Right ventricle myocardium inferior (tissue), 1 donor: ENCODE measurements around the gene COA8. TPM values are rescaled to one million over a fixed set of nuclear protein-coding genes. Genes with fewer than 3 reads are reported as not detected.
"Not testable (repeated sequence)": the region's sequence is repeated elsewhere in the genome, so short reads cannot be mapped to it uniquely, and the experiment has no call there.

ENCODE experiments used
- ATAC-seq: fragments of 200-7000 bp; cut with Tn5 transposase; one replicate; pipeline ENCODE4 v1.9.1; 2020; ENCODE audit warnings: mild to moderate bottlenecking, moderate library complexity
- DNase-seq: peaks from one replicate; pipeline ENCODE4 v3.0.0; 2021; ENCODE audit errors: missing footprints
- intact Hi-C: fragments of 100-400 bp; cut with DNase I; formaldehyde crosslinking; loops from one replicate; pipeline ENCODE4 v1.11.0; 2022
- total RNA-seq: library from RNA; stranded (reverse); fragmentation: NEBNext Ultra II Directional; extraction: Animal tissue kit (Norgen Biotek cat#: 25700); gene quantifications from one replicate; pipeline ENCODE4 v1.2.1, GENCODE V29; 2021
- donor health status: DM: no; HTN: yes; CAD: no; lungs with severe emphysema.

COA8 gene
- total RNA-seq, 1 donor from 2014 or later: 49.3 TPM

DNA sequence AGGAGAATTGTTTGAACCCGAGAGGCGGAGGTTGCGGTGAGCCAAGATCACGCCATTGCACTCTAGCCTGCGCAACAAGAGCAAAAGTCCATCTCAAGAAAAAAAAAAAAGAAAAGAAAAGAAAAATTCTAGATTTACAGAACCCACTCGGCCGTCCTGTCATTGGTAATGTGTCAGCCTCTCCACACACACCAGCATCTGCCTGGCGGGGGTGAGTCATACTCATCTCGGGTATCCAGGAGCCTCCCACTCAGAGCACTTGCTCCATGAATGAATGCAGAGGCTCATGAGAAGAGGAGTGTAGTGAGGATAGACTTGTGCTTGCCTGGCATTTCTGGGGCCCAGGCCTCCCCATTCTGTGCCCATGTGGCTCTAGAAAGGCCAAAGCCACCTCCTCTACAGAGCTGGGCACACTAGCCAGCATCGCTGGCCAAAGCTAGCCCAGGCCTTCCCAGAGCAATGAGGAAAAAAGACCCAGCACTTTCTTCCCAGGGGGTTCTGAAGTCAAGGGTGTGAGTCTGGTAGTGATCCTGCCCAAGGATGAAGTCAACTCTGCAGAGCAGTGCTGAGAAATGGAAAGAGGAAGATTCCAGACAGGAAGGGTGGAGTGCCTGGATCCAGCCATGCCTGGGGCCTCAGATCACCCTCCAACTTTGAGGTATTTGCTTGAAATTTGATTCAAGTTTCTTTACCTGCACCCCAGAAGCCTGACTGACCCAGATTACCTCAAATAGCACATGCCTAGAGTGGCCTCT is 35.0 kb downstream of the COA8 start:
- DNase-seq: no peak
- intact Hi-C loops: no loop called here
- peak; percentile 78 for ATAC-seq

DNA sequence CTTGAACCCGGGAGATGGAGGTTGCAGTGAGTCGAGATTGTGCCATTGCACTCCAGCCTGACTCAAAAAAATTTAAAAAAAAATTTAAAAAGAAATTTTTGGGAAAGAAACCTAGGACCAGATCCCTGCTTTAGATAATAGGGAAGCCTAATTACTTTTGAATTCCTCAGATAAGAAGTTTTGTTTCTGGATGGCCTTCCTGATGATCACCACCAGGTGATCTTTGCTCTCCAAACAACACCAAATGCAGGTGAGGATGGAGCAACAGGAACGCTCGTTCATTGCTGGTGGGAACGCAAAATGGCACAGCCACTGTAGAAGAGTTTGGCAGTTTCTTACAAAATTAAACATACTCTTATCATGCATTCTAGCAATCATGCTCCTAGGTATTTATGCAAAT is 37.7 kb downstream of the COA8 start:
- no peak for DNase-seq
- intact Hi-C loops: no loop called here
- ATAC-seq: no peak

DNA sequence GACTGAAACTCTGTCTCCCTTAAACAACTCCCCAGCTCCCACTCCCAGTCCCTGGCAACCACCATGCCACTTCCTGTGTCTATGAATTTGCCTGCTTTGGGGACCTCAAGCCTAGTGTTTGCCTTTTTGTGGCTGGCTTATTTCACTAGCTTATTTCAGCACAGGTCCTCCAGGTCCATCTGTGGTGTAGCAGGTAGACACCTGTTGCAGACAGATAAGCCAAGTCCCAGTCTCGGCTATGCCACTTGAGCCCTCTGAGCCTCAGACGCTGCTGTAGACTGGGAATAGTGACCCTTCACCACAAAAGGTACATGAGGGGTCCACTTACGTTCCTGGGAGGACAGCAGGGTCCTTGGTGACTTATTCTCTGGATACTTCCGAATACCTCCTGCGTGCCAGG is 41.9 kb downstream of the COA8 start:
- ATAC-seq (no peak), DNase-seq (no peak)
- intact Hi-C loops: no loop called here

DNA sequence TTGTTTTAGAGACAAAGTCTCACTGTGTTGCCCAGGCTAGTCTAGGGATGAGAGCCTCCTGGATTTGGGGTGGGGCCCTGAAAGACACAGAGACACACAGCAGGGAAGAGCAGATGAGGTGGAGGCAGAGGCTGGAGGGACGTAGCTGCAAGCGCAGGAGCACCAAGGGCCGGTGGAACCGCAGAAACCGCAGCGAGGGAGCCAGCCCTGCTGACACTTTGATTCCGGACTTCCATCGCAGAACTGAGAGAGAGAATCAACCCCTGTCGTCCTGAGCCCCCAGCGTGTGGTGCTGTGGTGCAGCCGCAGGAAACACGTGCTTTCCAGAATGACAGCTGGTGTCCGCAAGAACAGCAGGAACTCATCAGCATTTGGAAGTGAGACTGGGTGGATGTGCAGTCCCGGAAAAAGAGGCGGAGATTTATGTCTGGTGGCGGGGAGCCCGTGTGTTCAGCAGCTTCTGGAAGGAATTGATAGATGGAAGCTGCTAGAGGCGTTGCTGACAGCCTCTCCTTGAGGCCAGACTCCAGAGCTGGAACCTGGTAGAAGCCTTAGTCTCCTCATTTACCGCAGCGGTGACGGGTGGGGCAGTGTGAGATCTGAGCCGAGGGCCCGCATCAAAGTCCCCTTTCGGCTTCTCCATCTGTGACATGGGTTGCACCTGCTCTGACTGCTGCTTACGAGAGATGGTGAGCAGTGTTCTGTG is 44.4 kb downstream of the COA8 start:
- intact Hi-C loops: no loop called here
- DNase-seq (peak; percentile 81), ATAC-seq (peak; percentile 94)

DNA sequence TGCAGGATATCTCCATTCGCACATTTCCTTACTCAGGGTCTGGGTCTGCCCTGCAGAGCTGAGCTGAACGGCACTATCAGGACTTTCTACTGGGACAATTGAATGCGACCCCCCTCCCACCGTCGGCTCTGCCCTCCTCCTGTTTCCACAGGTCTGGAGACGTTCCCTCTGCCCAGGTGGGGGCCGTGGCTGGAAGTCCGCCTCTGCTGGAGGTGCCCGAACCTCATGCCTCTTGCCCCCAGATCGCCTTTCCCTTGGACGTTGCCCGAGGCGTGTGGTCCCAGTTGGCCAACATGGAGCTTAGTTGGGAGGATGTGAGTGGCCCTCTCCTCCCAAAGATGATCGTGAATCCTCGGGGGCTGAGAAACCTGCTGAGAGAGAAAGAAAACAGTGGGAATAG is 45.1 kb downstream of the COA8 start:
- DNase-seq: no peak
- intact Hi-C loops: no loop called here
- no peak for ATAC-seq

DNA sequence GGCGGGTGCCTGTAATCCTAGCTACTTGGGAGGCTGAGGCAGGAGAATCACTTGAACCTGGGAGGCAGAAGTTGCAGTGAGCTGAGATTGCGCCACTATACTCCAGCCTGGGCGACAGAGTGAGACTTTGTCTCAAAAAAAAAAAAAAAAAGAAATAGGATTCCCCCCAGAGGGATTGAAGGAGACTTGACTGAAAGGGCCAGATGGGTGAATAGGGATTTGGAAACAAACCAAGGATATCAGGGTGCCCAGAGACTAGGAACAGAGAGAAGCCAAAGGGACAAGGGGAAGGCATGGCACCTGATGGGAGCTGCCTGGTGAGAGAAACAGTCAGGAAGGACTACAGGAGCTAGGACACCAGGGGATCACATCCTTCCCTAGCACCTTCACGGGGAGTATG is 46.3 kb downstream of the COA8 start:
- ATAC-seq, DNase-seq, intact Hi-C loops: not testable (repeated sequence)

DNA sequence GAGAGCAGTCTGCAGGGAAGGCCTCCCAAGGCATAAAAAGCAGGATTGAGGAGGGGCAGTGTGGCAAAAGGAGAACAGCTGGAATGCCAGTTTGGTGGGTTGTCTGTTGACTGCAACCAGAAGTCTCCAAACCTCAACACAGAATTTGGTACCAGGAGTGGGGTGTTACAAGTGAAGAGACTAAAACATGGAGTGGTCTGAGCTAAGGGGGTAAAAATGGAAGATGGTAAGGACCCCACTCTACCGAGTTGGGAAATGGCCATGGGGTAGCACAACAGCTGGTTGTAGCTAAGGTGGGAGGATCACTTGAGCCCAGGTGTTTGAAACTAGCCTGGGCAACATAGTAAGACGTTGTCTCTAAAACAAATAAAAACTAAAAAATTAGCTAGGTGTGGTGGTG is 48.5 kb downstream of the COA8 start:
- ATAC-seq (no peak), DNase-seq (no peak)
- intact Hi-C loops: no loop called here

DNA sequence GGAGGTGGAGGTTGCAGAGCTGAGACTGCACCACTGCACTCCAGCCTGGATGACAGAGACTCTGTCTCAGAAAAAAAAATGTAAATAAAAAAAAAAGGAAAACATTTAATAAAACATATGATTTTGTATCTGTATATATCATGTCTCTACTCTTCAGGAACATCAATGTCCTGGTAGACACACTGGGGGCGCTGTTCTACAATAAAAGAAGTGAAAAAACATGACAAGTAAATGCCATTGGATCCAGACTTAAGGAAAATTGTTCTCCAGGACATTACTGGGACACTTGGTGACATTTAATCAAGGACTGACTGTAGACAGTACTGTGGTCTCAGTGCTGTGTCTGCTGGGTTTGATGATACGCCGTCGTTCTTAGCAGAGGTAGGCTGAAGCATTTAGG is 50.8 kb downstream of the COA8 start:
- DNase-seq (no peak), ATAC-seq (no peak)
- intact Hi-C loops: no loop called here

DNA sequence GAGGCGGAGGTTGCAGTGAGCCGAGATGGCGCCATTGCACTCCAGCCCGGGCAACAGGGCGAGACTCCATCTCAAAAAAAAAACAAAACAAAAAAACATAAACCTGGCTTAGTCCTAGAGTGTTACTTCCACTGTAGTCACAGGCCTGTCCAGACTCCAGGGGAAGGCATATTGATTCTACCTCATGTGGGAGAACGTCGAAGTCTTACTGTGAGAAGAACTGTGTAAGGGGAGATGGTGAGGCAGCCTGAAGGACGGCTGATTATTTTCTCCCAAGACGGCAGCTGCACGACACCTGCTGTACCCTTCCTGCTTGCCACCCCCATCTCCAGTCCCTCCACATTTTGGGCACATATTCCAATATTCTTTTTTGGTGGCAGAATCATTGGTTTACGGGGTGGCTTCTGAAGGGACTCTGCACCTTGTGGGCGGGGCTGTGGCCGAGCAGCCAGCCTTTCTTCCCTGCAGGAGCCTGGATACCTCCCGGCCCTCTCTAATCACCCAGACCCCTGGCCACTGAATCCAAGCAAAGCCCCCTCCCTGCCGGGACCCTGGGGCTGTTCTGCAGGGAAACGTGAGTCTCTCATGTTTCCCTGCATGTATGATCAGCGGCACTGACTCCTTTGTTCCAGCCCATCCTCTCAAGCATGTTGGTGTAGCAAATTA is 54.0 kb downstream of the COA8 start:
- DNase-seq (no peak), ATAC-seq (no peak)
- intact Hi-C loops: no loop called here

DNA sequence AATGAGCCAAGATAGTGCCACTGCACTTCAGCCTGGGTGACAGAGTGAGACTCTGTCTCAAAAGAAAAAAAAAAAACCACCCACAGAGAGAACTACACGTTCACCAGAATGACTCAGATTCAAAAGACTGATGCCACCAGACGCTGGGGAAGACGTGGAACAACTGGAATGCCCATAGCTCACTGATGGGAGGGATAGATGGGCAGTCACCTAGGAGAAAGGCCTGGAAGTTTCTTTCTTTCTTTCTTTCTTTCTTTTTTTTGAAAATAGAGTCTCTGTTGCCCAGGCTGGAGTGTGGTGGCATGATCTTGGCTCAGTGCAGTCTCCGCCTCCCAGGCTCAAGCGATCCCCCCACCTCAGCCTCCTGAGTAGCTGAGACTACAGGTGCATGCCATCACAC is 56.3 kb downstream of the COA8 start:
- ATAC-seq (no peak), DNase-seq (no peak)
- intact Hi-C loops: no loop called here

DNA sequence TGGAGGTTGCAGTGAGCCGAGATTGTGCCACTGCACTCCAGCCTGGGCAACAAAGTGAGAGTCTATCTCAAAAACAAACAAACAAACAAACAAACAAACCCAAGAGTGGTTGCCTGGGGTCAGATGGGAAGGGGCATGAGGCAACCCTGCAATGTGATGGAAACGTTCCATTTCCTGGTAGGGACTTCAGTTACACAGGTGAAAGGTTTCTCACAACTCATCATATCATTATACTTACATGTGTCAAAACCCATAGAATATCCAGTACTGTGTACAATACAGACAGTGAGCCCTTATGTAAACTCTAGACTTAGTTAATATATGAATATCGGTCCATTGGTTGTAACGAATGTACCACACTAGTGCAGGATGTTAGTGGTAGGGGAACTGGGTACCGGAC is 59.1 kb downstream of the COA8 start:
- intact Hi-C loops: no loop called here

DNA sequence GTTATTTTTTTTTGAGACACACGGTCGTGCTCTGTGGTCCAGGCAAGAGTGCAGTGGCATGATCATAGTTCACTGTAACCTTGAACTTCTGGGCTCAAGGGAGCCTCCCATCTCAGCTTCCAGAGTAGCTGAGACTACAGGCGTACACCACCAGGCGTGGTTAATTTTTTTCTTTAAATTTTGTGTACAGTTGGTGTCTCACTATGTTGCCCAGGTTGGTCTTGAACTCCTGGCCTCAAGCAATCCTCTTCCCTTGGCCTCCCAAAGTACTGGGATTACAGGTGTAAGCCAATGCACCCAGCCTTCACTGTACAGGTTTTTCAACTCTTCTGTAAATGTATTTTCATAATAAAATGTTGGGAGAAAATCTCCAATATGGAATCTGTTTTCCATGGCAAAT is 60.5 kb downstream of the COA8 start:
- intact Hi-C loops: no loop called here
- ATAC-seq: no peak
- DNase-seq: no peak

More for the DNA sequence above, 59.1 kb downstream of the COA8 start:
- DNase-seq (no peak), ATAC-seq (no peak)

DNA sequence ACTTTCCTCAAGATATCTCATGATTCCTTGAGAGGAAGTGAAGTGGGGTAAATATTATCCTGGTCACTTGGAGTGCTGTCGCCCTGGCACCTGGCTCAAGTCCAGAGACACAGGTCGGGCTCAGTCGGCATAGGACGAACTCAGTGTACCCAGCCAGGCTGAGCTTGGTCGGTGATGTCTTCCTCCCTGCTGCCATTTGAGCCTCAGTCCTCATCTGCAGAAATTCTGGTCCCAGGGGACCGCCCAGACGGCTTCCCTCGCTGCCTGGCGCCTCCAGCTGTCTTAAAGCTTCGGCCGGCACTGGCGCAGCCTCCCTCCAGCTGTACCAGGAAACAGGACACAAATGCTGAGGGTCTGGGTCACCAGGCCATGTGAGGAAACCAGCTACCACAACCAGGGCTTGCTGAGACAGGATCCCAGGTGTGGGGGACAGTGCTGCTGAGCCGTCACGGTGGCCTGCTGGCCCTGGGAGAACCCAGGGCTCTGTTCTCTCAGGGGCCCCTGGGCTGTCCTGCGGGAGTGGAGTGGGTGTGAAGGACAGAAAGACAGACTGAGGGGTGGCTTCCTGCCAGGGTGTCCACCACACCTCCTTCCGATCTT is 61.2 kb downstream of the COA8 start:
- DNase-seq: no peak
- no peak for ATAC-seq
- intact Hi-C loops: no loop called here

DNA sequence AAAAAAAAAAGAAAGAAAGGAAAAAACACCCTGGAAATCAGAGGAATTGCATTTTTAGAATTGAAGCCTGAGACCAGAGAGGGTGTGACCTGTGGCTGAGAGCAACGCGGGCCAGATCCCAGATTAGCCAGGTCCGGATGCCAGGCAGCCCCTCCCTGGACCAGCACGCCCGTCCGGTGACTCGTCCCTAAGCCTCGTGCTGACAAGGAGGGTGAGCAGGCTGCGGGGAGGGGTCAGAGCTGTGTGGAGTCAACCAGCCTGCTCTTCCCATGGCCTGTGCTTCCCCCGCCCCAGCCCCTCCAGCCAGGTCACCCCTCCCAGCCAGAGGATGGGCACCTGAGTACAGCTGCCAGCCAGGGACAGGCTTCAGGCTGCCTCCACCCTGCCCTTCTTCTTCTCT is 62.1 kb downstream of the COA8 start:
- peak; percentile 27 for ATAC-seq
- peak; percentile 85 for DNase-seq
- intact Hi-C loops: loop anchor here (5.0 kb wide), 1 partner anchor 48 kb away; no protein-coding TSS in a partner anchor

DNA sequence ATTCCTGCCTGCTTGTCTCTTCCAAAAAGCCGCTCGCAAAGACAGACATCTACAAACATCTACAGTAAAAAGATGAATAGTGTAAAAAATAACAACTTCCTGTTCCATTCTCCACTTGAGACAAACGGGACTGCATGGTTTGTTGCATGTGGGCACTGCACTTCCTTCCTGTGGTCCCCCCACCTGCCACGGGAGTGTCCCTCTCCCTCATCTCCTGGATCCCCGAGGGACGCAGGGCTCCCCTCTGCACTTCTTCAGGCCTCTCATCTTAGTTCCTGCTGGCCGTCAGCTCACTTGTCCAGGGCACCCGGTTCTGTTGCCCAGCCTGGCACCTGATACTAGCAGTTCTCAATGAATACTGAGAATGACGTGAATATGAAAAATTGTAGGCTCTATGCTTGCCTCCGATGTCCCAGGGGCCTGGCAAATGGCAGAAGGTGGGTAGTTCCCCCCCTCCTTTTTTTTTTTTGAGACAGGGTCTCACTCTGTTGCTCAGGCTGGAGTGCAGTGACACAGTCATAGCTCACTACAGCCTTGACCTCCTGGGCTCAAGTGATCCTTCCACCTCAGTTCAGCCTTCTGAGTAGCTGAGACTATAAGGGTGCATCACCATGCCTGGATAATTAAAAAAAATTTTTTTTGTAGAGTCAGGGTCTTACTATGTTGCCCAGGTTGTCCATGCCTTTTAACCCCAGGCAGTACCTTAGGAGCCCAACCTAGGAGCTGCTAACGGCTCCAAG is 62.8 kb downstream of the COA8 start:
- no peak for ATAC-seq
- intact Hi-C loops: loop anchor here (5.0 kb wide), 1 partner anchor 48 kb away; no protein-coding TSS in a partner anchor

DNA sequence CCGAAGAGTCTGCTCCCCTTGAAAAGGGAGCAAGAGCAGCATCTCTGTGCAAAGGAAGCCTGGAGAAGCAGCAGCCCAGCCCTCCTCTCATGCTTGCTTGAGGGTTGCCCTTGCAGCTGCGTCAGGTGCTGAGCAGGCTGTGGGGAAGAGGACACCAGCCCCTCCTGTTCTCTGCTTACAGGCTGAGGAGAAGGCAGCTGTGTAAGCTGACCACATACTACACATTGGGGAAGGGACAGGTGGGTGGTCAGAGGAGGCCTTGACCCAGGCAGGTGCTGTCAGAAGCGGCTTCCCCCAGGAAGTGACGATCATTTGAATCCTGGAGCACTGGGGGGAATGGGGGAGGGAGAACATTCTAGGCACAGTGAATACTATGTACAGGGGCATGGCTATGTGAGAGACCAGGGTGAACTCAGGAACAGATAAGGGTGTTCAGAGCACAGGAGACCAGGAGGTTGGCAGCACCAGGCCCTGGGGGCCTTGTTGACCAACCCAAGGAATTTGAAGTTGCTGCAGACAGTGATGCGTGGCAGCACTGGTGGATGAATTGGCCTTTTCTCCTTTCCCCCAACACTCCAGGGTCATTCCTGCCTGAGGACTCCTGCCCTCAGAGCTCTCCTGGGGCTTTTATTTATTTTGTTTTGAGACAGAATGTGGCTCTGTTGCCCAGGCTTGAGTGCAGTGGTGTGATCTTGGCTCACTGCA is 63.5 kb downstream of the COA8 start:
- ATAC-seq: no peak
- intact Hi-C loops: loop anchor here (5.0 kb wide), 1 partner anchor 49 kb away; no protein-coding TSS in a partner anchor

More for the DNA sequence above, 62.8 kb downstream of the COA8 start:
- no peak for DNase-seq

DNA sequence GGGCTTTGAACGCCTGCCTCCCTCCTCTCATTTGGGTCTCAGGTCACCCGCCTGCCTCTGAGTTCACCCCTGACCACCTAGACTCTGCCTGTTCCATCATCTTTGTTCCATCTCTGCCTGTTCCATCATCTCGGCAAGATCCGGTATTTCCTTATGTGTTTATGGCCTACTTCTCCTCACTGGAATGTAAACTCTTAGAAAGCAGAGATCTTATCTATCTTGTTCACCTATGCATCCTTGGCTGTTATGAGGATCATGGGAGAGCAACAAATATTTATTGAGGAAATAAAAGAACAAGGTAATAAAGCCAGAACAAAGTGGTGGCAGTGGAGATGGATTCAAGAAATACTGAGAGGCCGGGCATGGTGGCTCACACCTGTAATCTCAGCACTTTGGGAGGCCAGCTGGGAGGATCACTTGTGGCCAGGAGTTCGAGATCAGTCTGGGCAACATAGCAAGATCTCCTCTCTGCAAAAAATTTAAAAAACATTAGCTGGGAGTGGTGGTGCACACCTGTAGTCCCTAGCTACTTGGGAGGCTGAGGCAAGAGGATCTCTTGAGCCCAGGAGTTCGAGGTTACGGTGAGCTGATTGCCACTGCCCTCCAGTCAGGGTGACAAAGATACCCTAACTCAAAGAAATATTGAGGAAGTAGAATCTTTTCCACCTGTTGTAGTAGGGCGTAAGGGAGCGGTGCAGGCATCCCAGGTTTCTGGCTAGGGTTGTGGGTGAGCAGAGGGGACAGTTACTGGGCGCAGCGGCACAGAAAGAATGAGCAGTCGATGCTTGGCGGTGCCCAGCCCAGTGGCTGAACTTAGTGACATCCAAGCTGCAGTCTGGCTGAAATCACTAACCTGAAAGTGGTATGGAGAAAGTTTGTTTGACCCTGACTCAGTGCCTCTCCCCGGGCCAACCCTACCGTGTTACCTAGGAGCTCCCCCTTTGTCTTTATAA is 64.6 kb downstream of the COA8 start:
- ATAC-seq: no peak
- intact Hi-C loops: loop anchor here (5.0 kb wide), 1 partner anchor 50 kb away; no protein-coding TSS in a partner anchor
- no peak for DNase-seq

More for the DNA sequence above, 63.5 kb downstream of the COA8 start:
- no peak for DNase-seq
